Brain pericyte (primary cell): ENCODE data around the gene IQGAP2.
"Not testable (repeated sequence)": the region's sequence is repeated elsewhere in the genome, so short reads cannot be mapped to it uniquely, and the experiment has no call there.

Experiments used
- DNase-seq: peaks from one replicate; pipeline ENCODE4 v3.0.0-alpha.2; 2012; ENCODE audit warnings: low read depth, low spot score

IQGAP2 gene

DNA sequence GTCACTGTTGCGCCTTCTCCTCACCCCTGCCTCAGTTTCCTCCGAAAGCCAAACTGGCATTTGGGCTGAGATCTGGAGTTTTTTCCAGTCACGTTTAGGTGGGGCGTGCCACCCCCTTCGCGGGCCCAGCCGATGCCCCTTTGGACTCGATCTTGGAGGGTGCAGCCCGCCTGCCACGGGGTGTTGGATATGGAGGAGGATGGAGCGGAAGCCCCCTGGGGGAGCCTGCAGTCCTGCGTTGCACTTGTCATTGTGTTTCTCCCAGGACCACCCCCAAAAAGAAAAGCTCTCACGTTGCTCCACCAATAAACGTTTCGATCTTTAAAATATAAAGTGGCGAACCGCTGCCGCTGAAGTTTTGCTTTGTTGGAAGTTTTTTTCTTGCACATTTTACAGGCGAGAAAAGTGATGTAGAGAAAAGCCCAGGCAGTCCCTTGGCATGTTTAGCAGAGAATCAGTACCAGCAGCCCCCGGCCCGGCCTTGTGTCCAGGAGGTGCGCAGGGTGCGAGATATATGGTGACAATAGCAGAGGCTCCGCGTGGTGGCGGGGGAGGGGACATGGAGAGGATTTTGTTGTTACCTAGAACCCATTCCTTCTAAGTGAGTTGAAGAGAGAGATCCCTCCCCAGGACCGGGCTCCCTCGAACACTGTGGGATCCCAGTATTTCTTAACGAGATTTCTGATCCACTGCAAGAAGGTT is 313.5 kb downstream of the IQGAP2 start:
- DNase-seq, result no peak

GRCh38 chr5:76717222-76718083 is 314.4 kb downstream of the IQGAP2 start:
- no peak for DNase-seq

DNA sequence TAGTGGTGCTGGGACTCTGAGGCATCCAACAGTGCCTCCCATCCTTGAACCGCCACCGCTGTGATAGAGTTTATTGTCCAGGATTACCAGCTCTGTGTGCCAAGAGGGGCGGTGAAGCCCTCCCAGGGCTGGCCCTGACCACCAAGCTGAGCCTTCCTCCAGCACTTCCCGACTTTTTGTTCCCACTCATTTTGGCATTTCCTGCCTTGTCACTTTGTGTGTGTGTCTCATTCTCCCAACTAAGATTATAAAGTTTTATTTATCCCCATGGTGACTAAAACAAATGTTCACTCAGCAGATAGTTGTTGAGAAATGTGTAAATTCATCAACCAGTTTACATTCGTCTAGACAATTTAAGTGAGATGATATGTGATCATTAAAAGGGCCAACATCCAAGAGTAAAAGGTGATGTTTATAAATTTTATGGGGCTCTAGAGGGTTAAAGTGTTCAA is 315.3 kb downstream of the IQGAP2 start:
- DNase-seq, result no peak

DNA sequence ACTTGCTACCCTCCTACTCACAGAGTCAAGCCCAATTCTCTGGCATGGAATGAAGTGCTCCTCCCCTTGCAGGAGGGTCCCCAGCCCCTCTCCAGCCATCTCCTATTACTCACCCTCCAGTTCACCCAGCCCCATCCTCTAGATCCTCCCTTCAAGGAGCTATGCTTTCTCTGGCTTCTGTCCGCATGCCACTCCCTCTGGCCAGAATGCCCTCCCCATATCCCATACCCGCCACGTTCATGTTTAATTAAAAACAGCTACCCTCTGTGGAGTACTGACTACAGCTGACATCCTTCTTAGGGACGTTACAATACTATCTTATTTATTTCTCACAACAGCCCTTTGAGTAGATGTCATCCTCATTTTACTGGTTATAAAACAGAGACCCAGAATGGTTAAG is 315.8 kb downstream of the IQGAP2 start:
- no peak for DNase-seq

DNA sequence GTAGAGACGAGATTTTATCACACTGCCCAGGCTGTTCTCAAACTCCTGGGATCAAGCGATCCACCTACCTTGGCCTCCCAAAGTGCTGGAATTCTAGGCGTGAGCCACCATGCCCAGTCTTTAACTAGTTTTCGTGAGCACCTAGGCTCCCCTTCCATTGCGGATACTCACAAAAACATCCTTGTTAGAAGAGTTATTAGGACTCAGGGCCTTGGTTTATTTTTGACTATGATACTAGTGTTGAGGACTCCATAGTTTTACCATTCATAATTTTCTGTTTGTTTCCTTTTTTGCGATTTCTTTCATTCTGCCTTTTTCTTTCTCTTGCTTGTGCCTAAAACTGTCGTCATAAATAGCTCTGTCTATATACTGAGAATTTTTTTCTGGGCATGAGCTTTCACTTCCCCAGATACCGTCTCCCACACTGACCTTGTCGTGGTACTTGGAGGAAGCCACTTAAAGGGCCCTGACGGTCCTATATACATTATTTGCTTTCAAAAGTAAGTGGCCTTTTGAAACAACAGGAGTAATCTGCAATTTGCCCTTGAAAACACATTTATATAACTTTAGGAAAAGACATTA is 318.0 kb downstream of the IQGAP2 start:
- DNase-seq, result no peak

GRCh38 chr5:76723266-76723665 is 320.2 kb downstream of the IQGAP2 start:
- no peak for DNase-seq

DNA sequence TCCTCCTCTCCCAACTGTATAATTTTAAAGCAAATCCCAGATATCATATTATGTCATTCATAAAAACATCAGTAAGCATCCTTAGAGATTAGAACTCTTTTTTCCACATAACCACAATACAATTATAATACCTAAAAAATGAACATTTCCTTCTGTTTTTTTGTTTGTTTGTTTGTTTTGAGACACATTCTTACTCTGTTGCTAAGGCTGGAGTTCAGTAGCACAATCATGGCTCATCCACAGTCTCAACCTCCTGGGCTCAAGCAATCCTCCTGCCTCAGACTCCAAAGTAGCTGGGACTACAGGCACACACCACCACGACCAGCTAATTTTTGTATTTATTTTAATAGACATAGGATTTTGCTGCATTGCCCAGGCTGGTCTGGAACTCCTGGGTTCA is 320.8 kb downstream of the IQGAP2 start:
- DNase-seq, result no peak

DNA sequence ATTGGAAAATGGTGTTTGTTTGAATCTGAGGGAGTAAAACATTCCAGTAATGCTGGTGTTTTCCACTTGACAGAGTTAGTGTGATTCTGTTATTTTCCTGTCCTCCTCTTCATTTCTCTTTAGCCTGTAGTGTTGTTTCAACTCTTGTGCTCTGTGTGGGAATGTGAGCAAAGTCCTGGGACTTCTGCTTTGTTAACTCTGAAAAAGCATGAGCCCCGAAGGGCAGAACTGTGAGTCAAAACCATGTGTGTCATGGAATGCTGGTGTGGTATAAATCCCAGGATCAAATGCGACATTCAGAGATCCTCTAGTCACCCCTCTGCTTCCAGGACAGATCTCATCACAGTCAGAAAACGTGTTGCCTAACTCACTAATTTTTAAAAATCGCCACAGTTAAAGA is 321.8 kb downstream of the IQGAP2 start:
- DNase-seq, result no peak

- DNase-seq, result no peak
Observed at GRCh38 chr5:76728965-76729364, 325.9 kb downstream of the IQGAP2 start.

- DNase-seq, result no peak
Observed at GRCh38 chr5:76729373-76730290, 326.5 kb downstream of the IQGAP2 start.

DNA sequence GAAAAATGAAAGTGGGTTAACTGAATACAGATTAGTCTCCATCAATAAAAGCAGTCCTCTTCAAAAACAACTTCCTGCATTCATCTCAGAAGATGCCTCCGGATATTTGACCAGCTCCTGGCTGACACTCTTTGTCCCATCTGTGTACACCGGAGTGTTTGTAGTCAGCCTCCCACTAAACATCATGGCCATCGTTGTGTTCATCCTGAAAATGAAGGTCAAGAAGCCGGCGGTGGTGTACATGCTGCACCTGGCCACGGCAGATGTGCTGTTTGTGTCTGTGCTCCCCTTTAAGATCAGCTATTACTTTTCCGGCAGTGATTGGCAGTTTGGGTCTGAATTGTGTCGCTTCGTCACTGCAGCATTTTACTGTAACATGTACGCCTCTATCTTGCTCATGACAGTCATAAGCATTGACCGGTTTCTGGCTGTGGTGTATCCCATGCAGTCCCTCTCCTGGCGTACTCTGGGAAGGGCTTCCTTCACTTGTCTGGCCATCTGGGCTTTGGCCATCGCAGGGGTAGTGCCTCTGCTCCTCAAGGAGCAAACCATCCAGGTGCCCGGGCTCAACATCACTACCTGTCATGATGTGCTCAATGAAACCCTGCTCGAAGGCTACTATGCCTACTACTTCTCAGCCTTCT is 329.4 kb downstream of the IQGAP2 start:
- DNase-seq, result no peak

- DNase-seq, result no peak
Observed at GRCh38 chr5:76733049-76733417, 329.9 kb downstream of the IQGAP2 start.

DNA sequence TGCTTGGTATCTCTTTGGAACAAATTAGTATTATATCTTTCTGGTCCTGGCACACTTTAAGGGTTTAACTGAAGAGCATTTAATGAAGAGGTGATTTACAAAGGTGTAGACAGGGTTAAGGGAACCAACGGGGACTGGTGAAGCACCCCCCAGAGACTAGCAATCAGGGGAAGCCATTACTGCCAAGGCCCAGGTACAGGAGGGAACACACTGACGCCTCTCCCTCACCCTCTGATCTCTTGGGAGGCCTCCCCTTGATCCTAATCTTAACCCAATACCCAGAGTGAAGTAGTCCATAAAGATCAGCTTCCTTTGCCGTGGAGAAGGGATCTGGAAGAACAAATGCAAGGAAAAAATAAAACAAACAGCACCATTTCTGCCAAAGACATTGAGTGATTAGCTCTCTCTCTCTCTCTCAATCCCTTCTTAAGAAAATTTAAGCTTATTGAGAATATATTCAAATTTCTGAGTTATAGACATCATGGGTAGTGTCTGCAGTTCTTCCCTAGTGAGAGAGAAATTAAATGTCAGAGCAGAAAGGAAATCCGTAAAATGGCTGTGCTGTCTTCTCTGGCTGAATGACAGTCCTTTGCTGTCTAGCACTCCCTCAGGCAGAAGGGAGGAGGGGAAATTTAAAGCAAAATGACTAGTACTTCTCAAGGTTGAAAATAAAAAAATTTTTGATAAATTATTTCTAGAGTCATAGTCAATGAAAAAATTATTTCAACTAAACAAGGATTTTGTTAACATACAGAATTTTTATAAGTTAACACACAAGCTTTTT is 332.9 kb downstream of the IQGAP2 start:
- DNase-seq, result no peak

DNA sequence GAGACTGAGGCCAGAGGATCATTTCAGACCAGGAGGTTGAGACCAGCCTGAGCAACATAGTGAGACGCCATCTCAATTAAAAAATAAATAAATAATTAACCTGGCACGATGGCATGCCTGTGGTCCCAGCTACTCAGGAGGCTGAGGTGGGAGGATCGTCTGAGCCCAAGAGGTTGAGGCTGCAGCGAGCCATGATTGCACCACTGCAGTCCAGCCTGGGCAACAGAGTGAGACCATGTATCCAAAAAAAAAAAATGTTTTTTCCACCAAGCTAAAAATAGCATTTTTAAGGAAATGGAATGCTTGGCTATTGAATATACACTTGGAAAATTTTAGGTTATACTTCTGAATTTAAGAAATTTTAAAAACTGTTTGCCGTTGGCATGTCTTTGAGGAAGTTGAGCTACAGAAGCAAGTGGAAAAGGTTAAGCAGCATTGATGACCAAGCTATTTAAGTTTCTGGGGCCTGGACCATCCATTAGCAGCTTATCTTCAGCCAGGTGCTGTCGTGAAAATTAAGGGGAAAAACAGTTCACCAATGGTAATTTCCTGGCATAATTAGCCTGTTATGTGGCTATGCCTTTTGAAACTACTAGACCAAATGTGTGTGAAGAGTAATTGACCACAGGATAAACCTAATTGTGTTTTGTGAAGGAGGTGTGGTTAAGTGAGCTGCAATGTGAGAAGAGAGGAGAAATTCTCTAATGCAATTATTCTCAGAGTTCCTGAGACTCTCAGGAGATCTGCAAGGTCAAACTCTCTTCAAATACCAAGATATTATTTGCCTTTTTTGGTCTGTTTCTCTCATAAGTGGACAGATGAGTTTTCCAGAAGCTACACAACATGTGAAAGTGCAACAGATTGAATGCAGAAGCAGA is 333.8 kb downstream of the IQGAP2 start:
- no peak for DNase-seq

GRCh38 chr5:76737846-76738245 is 334.8 kb downstream of the IQGAP2 start:
- DNase-seq, result no peak

DNA sequence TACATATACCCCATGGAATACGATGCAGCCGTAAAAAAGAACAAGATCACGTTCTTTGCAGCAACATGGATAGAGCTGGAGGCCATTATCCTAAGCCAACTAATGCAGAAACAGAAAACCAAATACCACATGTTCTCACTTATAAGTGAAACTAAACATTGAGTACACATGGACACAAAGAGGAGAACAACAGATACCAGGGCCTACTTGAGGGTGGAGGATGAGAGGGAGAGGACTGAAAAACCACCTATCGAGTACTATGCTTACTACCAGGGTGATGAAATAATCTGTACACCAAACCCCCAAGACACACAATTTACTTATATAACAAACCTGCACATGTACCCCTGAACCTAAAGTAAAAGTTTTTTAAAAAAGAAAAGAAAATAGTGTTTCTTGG is 338.4 kb downstream of the IQGAP2 start:
- not testable (repeated sequence) for DNase-seq

DNA sequence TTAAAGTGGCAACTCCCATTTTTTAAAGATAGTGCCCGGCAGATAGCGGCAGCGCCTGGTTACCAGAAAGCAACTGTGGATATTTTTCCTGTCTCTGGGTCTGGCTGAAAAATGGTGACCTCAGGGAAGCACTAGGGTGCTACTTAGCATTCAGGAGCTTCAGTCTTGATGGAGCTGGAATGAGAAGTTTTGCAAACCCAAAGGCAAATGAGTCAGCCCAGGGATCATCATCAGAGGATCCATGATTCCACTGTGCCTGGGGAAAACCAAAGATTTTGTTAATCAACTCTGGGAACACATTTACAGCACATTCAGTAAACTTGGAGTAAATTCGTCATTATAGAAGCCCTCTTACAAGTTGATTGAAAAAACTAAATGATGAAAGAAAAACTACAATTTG is 339.5 kb downstream of the IQGAP2 start:
- DNase-seq, result no peak

- no peak for DNase-seq
Observed at GRCh38 chr5:76744632-76745031, 341.5 kb downstream of the IQGAP2 start.

DNA sequence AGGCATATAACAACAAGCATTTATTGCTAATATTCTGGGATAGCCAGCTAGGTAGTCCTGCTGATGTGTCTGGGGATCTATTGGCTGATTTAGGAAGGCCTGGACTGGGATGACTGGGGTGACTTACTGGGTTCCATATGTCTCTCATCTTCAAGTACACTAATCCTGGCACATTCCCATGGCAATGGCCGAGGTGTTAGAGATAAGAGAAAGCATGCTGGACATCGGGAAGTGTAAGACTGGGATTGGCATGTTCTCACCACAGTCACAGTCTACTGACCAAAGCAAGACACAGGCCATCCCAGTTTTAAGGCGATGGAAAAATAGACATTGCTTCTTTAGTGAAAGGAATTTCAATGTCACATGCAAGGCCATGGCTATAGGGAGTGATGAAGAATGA is 342.6 kb downstream of the IQGAP2 start:
- DNase-seq, result no peak
